ENCODE measurements around the gene FBXL20.

Gene FBXL20

GRCh38 chr17:39360537-39360936, 40.9 kb downstream of the FBXL20 start:
- H3K9me3 ChIP-seq (ENCODE audit: control insufficient read depth, insufficient read depth, low read depth, low read length) = no peaks in the 10 kb centered on the region
- no peaks in the 10 kb centered on the region; a peak in 1 of 3 replicates for H3K36me3 ChIP-seq (ENCODE audit: control insufficient read depth in 2 of 2, insufficient read depth in 1 of 2, low read length in 2 of 2)
- no peak overlapping the region for H3K4me3 ChIP-seq (ENCODE audit: low read depth, low read length)
- no peak overlapping the region for H3K27ac ChIP-seq (ENCODE audit: extremely low read depth, low read depth, low read length)
- POLR2A ChIA-PET = no interaction called here
- CTCF ChIA-PET = no interaction called here
- H3K4me1 ChIP-seq (ENCODE audit: control insufficient read depth, insufficient read depth, low read length) = peaks cover 10% of the 10 kb centered on the region; the same call in 1 of the 2 replicates
- TF ChIP-seq ZNF777 (tag by site-specific recombination; IDR thresholded peaks at IDR 0.05; ENCODE audit: borderline replicate concordance) (no peak), ZNF513 (tag by site-specific recombination; IDR thresholded peaks at IDR 0.05) (no peak), FEZF1 (tag by site-specific recombination; IDR thresholded peaks at IDR 0.05) (no peak), ZNF433 (tag by site-specific recombination; IDR thresholded peaks at IDR 0.05; ENCODE audit: low read depth) (no peak), OSR2 (tag by site-specific recombination; IDR thresholded peaks at IDR 0.05) (peak; percentile 37; the same call in 1 of the 2 replicates), ZFP37 (tag by site-specific recombination; IDR thresholded peaks at IDR 0.05) (no peak), ZNF544 (tag by site-specific recombination; IDR thresholded peaks at IDR 0.05) (no peak), ZNF132 (tag by site-specific recombination; IDR thresholded peaks at IDR 0.05; ENCODE audit: borderline replicate concordance) (no peak)

- Histone ChIP-seq H3K4me3 (ENCODE audit: low read depth, low read length) (no peak overlapping the region), H3K9me3 (ENCODE audit: control insufficient read depth, insufficient read depth, low read depth, low read length) (no peaks in the 10 kb centered on the region), H3K36me3 (ENCODE audit: control insufficient read depth in 2 of 2, insufficient read depth in 1 of 2, low read length in 2 of 2) (no peaks in the 10 kb centered on the region; a peak in 1 of 3 replicates), H3K4me1 (ENCODE audit: control insufficient read depth, insufficient read depth, low read length) (peaks cover 5% of the 10 kb centered on the region; the same call in 1 of the 2 replicates), H3K27ac (ENCODE audit: extremely low read depth, low read depth, low read length) (no peak overlapping the region)
- ChIA-PET POLR2A (no interaction called here), CTCF (no interaction called here)
- TF ChIP-seq ZBTB48 (tag by site-specific recombination; IDR thresholded peaks at IDR 0.05) (no peak), ZNF48 (tag by site-specific recombination; IDR thresholded peaks at IDR 0.05) (no peak), ZBTB21 (tag by site-specific recombination; IDR thresholded peaks at IDR 0.05) (no peak), BCL11A (tag by site-specific recombination; IDR thresholded peaks at IDR 0.05; ENCODE audit: low read depth) (no peak), RBAK (tag by site-specific recombination; IDR thresholded peaks at IDR 0.05) (no peak), ZNF221 (tag by site-specific recombination; IDR thresholded peaks at IDR 0.05; ENCODE audit: borderline replicate concordance) (no peak), ZBTB11 (tag by site-specific recombination; conservative IDR thresholded peaks at IDR 0.05; ENCODE audit: low read depth) (no peak), AEBP2 (tag by site-specific recombination; IDR thresholded peaks at IDR 0.05; ENCODE audit: borderline replicate concordance) (no peak)
Observed at GRCh38 chr17:39359994-39360393, 41.4 kb downstream of the FBXL20 start.

- POLR2A ChIA-PET = no interaction called here
- Histone ChIP-seq H3K4me1 (ENCODE audit: control insufficient read depth, insufficient read depth, low read length) (peaks cover 5% of the 10 kb centered on the region; the same call in 1 of the 2 replicates), H3K27ac (ENCODE audit: extremely low read depth, low read depth, low read length) (peak overlapping the region; percentile 30; the same call in 1 of the 2 replicates), H3K4me3 (ENCODE audit: low read depth, low read length) (no peak overlapping the region), H3K9me3 (ENCODE audit: control insufficient read depth, insufficient read depth, low read depth, low read length) (no peaks in the 10 kb centered on the region), H3K36me3 (ENCODE audit: control insufficient read depth in 2 of 2, insufficient read depth in 1 of 2, low read length in 2 of 2) (no peaks in the 10 kb centered on the region; a peak in 1 of 3 replicates)
- TF ChIP-seq ZBTB11 (tag by site-specific recombination; conservative IDR thresholded peaks at IDR 0.05; ENCODE audit: low read depth) (no peak), KLF1 (tag by site-specific recombination; IDR thresholded peaks at IDR 0.05) (peak; percentile 47; the same call in 1 of the 2 replicates), ZNF211 (tag by site-specific recombination; IDR thresholded peaks at IDR 0.05; ENCODE audit: low read depth) (no peak), ZNF664 (tag by site-specific recombination; IDR thresholded peaks at IDR 0.05) (no peak), ZFP37 (tag by site-specific recombination; IDR thresholded peaks at IDR 0.05) (no peak)
- CTCF ChIA-PET = no interaction called here
Observed at GRCh38 chr17:39357986-39358385, 43.4 kb downstream of the FBXL20 start.

Data from HEK293 (cell line).